Measurements from ENCODE around the gene TMEM198.

- no peak for TF ChIP-seq EZH2 (IDR thresholded peaks at IDR 0.05; ENCODE audit: insufficient read depth, poor library complexity, severe bottlenecking)
- no peak for TF ChIP-seq EZH2phosphoT487 (IDR thresholded peaks at IDR 0.05; ENCODE audit: insufficient read depth, low read depth)
Measured at GRCh38 chr2:219555956-219556355, 12.1 kb downstream of the TMEM198 start.

Data from GM23248 (cell line).